Measurements from ENCODE around the gene BCHE.

- TF ChIP-seq CTCF (IDR thresholded peaks at IDR 0.05) (no peak), RAD21 (conservative IDR thresholded peaks at IDR 0.05 in 1 of 2, IDR thresholded peaks at IDR 0.05 in 1 of 2) (no peak), EP300 (IDR thresholded peaks at IDR 0.05) (no peak), POLR2A (IDR thresholded peaks at IDR 0.05; ENCODE audit: low read length) (no peak), ESRRA (IDR thresholded peaks at IDR 0.05; ENCODE audit: borderline replicate concordance, low read length) (no peak), HOXB5 (CRISPR knock-in tag; IDR thresholded peaks at IDR 0.05) (no peak), MAZ (IDR thresholded peaks at IDR 0.05; ENCODE audit: borderline replicate concordance, low read depth, low read length) (no peak), PBX3 (IDR thresholded peaks at IDR 0.05) (no peak), JUN (IDR thresholded peaks at IDR 0.05) (no peak), ZSCAN20 (CRISPR knock-in tag; IDR thresholded peaks at IDR 0.05) (no peak), SMC3 (IDR thresholded peaks at IDR 0.05) (no peak), CEBPB (IDR thresholded peaks at IDR 0.05) (no peak), REST (IDR thresholded peaks at IDR 0.05) (no peak)
Observed at GRCh38 chr3:165827233-165827632, 10.0 kb downstream of the BCHE start.
